MM.1S (cell line): ENCODE data around the gene RNF20.

ENCODE experiments used
- CTCF ChIP-seq: fragments of 300-600 bp; sonication (generic); IDR thresholded peaks from 2 replicates; pipeline ENCODE4 v1.5.1; 2016; ENCODE audit warnings: antibody characterized with exemption, low read length, mixed read lengths
- EZH2 ChIP-seq: fragments of 300-600 bp; sonication (generic); optimal IDR thresholded peaks from 2 replicates; pipeline ENCODE3; 2017; ENCODE audit warnings: low read depth, mild to moderate bottlenecking, antibody characterized with exemption, low read length, mixed read lengths
- EZH2phosphoT487 ChIP-seq: fragments of 300-600 bp; sonication (generic); IDR thresholded peaks from 2 replicates; pipeline ENCODE4 v1.6.1; 2018; ENCODE audit warnings: antibody characterized with exemption, low read length

GRCh38 chr9:101604296-101604695, 70.6 kb downstream of the RNF20 start:
- TF ChIP-seq CTCF (no peak), EZH2phosphoT487 (no peak), EZH2 (no peak)
